LNCAP (cell line): ENCODE measurements around the gene RRP1B.

ENCODE experiments used
- TF ChIP-seq, protein P1 (sequence below): fragments of 450-650 bp; IDR thresholded peaks from 2 replicates; pipeline ENCODE4 v1.5.1; 2017; ENCODE audit warnings: mild to moderate bottlenecking

Gene RRP1B

DNA sequence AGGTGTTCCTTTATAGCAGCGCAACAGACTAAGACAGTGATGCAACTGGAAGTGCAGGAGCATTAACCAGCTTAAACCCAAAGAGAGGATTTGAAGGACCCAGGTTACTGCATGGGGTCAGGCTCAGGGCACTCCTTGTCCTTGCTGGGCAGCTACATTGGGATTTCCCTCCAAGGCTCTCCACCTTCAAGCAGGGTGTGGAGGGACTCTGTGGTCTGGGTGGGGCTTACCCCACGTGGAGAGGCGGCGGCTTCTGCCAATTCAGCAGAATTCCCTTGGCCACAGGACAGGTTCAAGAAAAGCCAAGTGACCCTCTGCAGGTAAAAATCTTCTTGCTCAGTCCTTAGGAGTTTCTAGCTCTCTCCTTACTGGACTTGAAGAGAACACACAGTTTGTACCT, 6.5 kb downstream of the RRP1B start:
- TF ChIP-seq, protein P1, sequence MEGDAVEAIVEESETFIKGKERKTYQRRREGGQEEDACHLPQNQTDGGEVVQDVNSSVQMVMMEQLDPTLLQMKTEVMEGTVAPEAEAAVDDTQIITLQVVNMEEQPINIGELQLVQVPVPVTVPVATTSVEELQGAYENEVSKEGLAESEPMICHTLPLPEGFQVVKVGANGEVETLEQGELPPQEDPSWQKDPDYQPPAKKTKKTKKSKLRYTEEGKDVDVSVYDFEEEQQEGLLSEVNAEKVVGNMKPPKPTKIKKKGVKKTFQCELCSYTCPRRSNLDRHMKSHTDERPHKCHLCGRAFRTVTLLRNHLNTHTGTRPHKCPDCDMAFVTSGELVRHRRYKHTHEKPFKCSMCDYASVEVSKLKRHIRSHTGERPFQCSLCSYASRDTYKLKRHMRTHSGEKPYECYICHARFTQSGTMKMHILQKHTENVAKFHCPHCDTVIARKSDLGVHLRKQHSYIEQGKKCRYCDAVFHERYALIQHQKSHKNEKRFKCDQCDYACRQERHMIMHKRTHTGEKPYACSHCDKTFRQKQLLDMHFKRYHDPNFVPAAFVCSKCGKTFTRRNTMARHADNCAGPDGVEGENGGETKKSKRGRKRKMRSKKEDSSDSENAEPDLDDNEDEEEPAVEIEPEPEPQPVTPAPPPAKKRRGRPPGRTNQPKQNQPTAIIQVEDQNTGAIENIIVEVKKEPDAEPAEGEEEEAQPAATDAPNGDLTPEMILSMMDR = no peak

DNA sequence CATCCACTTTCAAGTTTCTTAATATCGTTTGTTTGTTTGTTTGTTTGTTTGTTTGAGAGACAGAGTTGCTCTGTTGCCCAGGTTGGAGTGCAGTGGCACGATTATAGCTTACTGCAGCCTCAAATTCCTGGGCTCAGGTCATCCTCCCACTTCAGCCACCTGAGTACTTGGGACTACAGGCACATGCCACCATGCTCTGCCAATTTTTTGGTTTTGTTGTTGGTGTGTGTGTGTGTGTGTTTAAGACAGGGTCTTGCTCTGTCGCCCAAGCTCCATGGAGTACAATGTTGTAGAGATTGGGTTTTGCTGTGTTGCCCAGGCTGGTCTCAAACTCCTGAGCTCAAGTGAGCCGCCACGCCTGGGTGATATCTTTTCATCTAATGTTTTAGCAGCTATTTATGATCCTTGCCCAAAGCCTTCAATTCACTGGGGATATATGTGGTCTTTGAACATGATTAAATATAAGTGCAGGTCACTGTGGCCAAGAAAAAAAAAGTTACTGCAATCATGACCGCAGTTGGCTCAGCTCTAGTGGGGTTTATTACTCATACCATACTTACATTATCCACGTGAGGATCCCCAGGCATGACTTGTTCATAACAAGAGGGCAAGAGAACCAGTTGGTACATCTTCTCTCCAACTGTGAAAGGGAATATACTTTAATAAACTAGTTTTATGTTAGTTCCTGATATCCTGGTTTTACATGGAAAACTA, 8.0 kb downstream of the RRP1B start:
- TF ChIP-seq, protein P1 = no peak

DNA sequence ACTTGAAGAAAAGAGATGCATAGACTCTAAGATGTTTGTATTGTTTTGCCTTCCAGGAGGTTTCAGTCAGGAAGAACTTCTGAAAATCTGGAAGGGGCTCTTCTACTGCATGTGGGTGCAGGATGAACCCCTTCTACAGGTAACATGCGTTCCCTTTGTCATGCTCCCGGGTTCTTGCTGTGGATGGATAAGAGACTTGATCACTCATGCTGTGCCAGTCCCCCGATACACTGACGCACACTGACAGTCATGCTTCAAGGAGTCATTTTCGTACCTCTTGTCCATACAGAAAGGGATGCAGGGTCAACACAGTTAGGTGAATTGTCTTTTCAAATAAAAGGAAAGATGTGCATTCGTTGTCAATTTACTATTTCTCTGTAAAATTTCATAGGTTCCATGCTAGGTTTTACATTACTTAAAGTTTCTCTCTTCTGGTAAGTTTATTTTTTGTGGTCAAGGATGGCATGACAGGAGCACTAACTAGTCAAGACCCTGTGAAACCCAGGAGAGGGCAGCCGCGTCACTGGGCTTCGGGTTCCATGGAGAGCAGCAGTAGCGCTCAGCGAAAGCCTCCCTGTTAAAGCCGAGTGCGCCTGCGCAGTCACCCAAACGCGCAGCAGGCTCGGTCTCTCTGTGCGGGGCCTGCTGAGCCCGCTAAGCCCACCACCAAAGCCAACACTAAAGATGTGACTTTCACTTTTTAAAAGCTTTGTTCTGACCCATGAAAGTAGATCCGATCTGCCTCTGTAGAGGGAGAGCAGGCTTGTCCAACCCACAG, 10.7 kb downstream of the RRP1B start:
- TF ChIP-seq, protein P1 = no peak

DNA sequence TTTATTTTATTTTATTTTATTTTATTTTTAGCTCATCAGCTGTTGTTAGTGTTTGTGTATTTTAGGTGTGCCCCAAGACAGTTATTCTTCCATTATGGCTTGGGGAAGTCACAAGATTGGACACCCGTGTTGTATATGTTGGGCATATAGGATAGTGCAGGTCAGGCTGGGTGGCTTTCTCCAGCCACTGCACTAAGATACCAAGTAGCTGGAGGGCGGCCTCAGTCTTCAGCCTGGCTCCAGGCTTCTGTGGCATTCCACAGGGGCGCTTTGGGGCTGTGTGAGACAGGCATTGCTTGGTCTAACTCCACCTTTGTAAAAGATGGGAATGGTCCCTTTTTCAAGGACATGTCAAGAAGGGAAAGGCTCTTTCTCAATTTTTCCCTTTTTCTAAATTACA, 16.5 kb downstream of the RRP1B start:
- TF ChIP-seq, protein P1 = no peak

DNA sequence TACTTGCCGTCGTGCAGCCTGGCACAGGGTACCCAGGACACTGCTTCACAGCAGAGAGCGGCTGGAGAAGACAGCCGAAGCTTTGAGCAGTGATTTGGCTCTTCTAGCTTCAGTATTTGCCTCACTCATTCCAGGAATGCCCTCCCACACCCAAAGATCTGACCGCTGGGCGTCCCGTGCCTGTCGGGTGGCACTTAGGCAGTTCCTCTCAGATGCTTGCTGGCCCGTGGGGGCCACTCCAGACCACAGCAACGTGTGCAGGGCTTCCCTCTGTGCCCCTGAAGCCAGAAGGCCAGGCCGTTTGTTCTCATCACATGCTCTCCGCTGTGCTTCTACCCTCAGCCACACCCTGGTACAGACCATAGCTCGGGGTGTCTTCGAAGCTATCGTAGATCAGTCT, 17.0 kb downstream of the RRP1B start:
- TF ChIP-seq, protein P1 = no peak

DNA sequence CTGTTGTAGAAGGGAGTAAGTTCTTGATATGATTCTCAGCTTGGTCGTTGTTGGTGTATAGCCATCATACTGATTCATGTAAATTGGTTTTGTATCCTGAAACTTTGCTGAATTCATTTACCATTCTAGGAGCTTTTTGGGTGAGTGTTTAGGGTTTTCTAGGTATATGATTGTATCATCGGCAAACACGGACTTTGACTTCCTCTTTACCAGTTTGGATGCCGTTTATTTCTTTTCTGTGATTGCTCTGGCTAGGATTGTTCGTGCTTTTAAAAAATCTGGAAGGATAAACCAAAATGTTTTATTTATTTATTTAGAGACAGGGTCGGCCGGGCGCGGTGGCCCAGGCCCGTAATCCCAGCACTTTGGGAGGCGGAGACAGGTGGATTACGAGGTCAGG, 20.6 kb downstream of the RRP1B start:
- TF ChIP-seq, protein P1 = no peak

DNA sequence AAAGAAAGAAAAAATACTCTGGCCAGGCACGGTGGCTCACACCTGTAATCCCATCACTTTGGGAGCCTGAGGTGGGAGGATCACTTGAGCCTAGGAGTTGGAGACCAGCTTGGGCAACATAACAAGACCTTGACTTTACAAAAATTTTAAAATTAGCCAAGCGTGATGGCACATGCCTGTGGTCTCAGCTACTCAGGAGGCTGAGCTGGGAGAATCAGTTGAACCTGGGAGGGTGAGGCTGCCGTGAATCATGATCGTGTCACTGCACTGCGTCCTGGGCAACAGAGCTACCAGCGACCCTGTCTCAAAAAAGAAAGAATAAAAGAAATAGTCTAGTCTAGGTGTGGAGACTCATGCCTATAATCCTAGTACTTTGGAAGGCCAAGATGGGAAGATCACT, 22.3 kb downstream of the RRP1B start:
- TF ChIP-seq, protein P1 = no peak
